ENCODE measurements around the gene CHPF2. TPM values are rescaled to one million over a fixed set of nuclear protein-coding genes. Genes with fewer than 3 reads are reported as not detected.

The CHPF2 gene
- total RNA-seq, 2 donors from 2014 or later = 30.3 to 42.1 TPM

DNA sequence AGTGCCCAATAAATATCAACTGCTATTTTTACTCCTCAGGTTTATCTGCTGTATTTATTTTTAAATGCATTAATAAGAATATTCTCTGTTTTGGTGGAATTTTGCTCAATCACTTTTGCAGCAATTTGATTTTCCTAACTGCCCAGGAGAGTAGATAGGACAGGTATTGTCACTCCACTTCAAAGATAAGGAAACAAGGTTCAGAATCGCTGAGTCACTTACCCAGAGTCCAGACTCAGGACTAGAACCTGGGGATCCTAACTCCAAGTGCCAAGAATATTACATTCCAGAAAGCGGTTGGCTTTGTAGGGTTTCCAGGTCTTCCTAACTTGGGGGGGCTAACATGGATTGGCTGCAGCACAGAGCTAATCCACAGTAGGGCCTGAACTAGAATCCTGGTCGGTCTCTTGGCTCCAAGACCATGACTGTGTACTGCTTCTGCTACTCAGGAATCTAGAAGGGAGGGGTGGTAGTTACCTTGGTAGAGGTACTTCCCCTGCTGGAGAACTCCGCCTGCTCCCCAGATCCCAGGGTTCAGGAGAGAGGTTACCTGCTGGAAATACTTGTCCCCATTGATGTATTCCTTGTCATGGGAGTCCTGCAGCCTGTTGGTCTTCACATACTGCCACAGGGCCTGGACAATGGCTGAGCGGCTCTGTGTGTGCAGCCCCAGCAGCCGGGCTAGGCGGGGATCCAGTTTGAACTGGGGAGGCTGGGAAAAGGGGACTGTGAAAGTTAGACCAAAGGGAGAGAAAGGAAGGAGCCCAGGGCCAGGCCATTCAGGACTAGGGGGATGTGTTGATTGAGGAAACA is 8.9 kb downstream of the CHPF2 start:
- H3K27ac Mint-ChIP-seq = peak overlapping the region; percentile 73
- DNase-seq = no peak
- H3K36me3 Mint-ChIP-seq (ENCODE audit: insufficient read depth in 2 of 2) = peaks cover 0 to 3% of the 10 kb centered on the region in 2 donors
- H3K4me1 Mint-ChIP-seq (ENCODE audit: low read depth) = peaks cover 23% of the 10 kb centered on the region
- H3K4me3 Mint-ChIP-seq = no peak overlapping the region
- peaks cover 4% of the 10 kb centered on the region for H3K27me3 Mint-ChIP-seq (ENCODE audit: low read depth)
- ATAC-seq (replicated peaks in 1 of 2) = no peak
- no peaks in the 10 kb centered on the region for H3K9me3 Mint-ChIP-seq

DNA sequence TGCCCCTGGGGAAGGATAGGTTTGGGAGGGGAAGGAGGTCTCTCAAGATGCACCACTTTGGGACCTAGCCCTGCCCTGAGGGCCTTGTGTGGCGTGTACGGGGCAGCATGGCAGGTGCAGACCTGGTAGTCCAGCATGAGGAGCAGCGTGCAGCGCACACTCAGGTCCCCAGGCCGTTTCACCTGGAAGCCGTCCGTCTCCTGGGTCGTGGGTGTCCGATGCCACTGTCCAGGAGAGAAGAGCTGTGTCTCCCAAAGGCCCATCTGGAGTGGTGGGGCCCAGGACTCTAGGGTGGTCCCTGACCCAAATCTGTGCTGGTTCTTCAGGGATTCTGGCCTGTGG is 9.4 kb downstream of the CHPF2 start:
- peak overlapping the region; percentile 73 for H3K27ac Mint-ChIP-seq

DNA sequence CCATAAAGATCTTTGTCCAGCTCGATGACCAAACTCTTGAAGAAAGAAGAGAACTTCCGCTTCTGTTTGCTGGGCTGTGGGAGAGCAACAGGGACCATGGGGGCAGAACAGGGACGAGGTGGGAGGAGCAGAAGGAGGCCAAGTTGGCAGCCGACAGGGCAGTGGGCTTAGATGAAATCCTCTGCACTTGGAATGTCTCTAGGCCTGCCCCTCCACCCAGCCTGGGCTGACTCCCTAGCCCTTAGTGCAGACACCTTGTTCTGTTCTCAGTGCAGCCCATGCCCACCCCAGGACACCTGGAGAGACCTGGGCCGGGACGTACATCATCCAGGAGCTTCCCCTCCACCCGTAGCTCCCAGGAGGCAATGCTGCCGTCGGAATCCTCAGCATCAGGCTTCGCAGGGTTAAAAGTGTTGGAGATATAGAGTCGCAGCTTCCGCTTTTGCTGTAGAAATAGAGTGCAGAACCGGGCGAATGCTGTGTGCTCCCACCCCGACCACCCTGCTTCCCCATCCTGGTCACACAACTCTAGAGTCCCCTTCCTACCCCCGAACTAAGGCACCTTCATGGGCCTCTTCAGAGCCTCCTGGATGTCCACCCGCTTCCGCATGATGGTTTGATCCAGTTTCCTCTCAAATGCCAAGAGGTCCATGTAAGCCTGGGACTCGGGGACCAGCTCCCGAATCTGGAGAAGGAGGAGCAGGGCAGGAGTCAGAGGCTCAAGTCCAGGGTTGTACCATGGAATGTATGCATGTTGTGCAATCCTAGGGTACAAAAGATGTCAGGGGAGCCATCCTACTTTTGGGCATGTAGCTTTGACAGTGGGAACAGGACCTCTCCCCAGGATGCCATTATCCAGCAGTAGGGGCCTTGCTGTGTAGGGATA is 10.1 kb downstream of the CHPF2 start:
- no peak overlapping the region for H3K4me3 Mint-ChIP-seq
- no peaks in the 10 kb centered on the region for H3K9me3 Mint-ChIP-seq
- H3K27me3 Mint-ChIP-seq (ENCODE audit: low read depth) = peaks cover 16% of the 10 kb centered on the region
- no peak for ATAC-seq (replicated peaks in 1 of 2)
- no peaks in the 10 kb centered on the region for H3K36me3 Mint-ChIP-seq (ENCODE audit: insufficient read depth in 2 of 2)
- no peak overlapping the region for H3K27ac Mint-ChIP-seq
- no peak for DNase-seq
- H3K4me1 Mint-ChIP-seq (ENCODE audit: low read depth) = peaks cover 23% of the 10 kb centered on the region

More for the DNA sequence above, 9.4 kb downstream of the CHPF2 start:
- Mint-ChIP-seq H3K36me3 (ENCODE audit: insufficient read depth in 2 of 2) (no peaks in the 10 kb centered on the region), H3K27me3 (ENCODE audit: low read depth) (peaks cover 10% of the 10 kb centered on the region), H3K9me3 (no peaks in the 10 kb centered on the region), H3K4me1 (ENCODE audit: low read depth) (peaks cover 23% of the 10 kb centered on the region), H3K4me3 (no peak overlapping the region)
- no peak for ATAC-seq (replicated peaks in 1 of 2)
- DNase-seq = no peak

DNA sequence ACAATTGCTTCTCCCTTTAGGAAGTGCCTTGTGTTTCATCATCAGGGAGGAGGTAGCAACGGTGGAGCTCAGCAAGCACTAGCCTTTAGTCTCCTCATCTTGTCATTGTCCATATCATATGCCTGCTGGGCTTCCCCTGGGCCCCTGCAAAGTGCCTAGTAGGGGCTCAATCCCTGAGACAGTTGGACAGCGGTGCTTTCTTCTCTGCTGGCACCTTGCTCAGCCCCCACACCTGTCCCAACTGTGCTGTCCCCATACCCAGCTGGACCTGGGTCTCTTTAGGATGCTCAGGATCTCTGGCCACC is 10.7 kb downstream of the CHPF2 start:
- peaks cover 22% of the 10 kb centered on the region for H3K27me3 Mint-ChIP-seq (ENCODE audit: low read depth)
- peaks cover 27% of the 10 kb centered on the region for H3K4me1 Mint-ChIP-seq (ENCODE audit: low read depth)
- ATAC-seq (replicated peaks in 1 of 2) (no peak), DNase-seq (no peak)
- H3K9me3 Mint-ChIP-seq = no peaks in the 10 kb centered on the region
- H3K36me3 Mint-ChIP-seq (ENCODE audit: insufficient read depth in 2 of 2) = no peaks in the 10 kb centered on the region
- H3K27ac Mint-ChIP-seq = no peak overlapping the region
- H3K4me3 Mint-ChIP-seq = peak overlapping the region; percentile 60 to 84

DNA sequence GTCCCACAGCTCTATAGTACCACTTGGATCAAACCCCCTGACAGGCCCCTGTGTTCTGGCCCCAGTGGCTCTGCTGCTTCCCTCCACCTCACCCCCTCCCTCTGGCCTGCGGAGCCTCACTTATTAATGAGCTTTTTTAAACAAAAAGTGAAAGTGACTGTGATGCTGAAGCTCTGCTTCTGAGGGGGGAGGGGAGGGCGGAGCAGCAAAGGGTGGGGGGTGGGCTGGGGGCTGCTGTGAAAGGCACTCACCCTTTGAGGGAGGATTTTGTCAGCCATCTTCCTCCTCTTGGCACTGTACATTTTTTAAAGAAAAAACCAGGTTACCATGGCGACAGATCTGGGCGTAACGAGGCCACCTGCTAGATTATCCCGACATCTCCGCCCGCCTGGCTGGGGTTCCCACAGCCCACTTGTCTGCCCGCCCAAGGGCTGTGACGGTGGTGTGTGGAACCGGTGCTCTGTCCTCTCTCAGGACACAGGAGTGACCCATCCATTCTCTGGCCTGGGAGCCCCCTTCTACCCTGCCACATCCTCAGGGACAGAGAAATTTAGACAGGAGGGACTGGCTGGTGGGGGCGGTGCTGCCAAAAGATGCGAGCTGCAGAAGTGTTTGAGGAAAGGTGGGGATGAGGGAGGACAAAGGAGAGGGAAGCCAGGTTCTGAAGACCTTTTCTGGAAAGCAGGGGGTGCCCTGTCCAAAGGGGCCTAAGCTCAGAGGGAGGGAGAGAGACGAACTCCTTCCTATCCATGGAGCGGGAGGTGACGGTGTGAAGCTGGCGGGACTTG is 11.3 kb downstream of the CHPF2 start:
- no peak overlapping the region for H3K27ac Mint-ChIP-seq
- H3K27me3 Mint-ChIP-seq (ENCODE audit: low read depth) = peaks cover 28% of the 10 kb centered on the region
- peak in 1 of 2 donors; percentile 29 for DNase-seq

DNA sequence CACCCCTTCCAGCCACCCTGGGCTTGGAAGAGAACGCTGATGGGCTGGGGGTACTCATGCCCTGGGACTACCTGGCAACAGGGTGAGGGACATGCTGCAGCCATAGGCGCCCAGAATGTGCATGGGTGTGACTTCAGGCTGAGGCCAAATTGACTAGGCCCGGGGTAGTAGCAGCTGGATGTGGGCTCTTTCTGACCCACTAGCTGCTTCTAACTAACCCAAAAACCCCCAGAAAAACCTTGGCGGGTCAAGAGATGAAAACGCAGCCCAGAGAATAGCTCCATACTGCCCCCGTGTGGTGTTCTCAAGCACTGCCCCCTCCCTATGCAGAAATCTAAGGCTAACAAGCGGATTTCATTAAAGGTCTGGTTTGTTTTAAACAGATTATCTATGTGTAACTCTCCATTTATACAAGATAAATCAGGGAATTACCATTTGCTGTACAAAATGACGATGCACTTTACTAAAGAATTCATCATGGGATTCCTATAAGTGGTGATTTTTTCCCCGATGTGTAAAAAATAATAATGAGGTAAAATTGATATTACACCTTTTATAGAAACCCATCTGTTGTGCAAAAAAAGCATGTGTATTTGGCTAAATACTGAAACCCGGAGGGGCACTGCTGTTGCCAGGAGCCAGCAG is 12.0 kb downstream of the CHPF2 start:
- H3K9me3 Mint-ChIP-seq = no peaks in the 10 kb centered on the region
- peak overlapping the region; percentile 60 to 84 for H3K4me3 Mint-ChIP-seq
- peaks cover 37% of the 10 kb centered on the region for H3K4me1 Mint-ChIP-seq (ENCODE audit: low read depth)
- H3K36me3 Mint-ChIP-seq (ENCODE audit: insufficient read depth in 2 of 2) = no peaks in the 10 kb centered on the region
- H3K27me3 Mint-ChIP-seq (ENCODE audit: low read depth) = peaks cover 33% of the 10 kb centered on the region
- DNase-seq (peak; percentile 67 to 79), ATAC-seq (replicated peaks in 1 of 2) (peak; percentile 18 to 32)
- H3K27ac Mint-ChIP-seq = no peak overlapping the region

More for the DNA sequence above, 11.3 kb downstream of the CHPF2 start:
- no peaks in the 10 kb centered on the region for H3K36me3 Mint-ChIP-seq (ENCODE audit: insufficient read depth in 2 of 2)
- no peaks in the 10 kb centered on the region for H3K9me3 Mint-ChIP-seq
- H3K4me3 Mint-ChIP-seq = peak overlapping the region; percentile 60 to 84
- peaks cover 33% of the 10 kb centered on the region for H3K4me1 Mint-ChIP-seq (ENCODE audit: low read depth)
- ATAC-seq (replicated peaks in 1 of 2) = peak in 1 of 2 donors; percentile 2

DNA sequence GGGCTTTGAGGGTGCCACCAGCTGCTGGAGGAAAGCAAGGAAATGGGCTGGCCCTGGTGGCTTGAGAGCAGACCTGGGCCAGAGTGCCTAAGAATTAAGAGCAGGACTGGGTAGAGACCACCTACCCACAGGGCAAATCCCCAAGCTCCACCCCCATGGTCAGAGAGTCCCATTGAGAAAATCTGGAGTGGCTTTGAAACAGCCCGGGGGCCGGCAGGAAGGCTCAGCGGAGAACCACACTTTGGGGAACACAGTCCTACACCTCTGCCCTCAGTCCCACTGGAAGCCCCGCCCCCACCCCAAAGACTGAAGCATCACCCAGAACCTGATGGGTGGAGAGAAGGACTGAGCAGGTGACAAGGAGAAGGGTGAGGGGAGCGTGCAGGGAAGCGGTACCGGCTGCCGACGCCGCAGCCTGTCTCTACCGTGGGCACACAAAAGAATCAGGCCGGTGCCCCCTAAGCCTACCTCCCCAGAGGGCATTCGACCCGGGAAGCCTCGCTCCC is 12.6 kb downstream of the CHPF2 start:
- H3K4me1 Mint-ChIP-seq (ENCODE audit: low read depth) = peaks cover 41% of the 10 kb centered on the region
- DNase-seq = no peak

DNA sequence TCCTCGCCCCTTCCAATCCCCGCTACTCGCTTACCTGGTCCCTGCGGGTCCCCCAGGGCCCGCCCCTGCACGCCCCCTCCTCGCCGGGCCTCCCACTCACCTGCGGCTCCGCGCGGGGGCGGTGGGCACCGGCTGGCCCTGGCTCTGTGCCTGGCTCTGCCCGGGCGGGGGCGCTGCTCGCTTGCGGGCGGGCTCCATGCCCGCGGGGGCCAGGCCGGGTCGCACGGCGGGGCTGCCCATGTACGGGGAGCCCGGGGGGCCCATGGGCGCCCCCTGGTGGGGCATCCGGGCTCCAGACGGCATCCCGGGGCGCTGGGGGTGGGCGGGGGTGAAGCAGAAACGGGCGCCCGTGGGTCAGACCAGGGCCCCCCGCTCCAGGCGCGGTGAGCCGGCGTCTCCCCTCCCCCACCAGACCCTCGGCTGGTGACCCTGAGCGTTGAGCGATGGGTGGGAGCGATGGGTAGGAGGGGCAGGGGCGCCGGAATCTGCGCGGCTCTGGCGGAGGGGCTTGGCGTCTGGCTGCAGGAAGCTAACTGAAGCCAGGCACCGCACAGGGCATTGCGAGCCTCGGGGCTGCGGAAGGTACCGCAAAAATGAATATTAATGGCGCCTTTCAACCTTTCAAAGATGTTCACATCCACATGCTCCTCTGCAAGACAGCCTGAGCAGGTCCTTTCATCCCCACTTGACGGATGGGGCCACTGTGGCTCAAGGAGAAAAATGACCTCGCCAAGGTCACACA is 13.2 kb downstream of the CHPF2 start:
- ATAC-seq (replicated peaks in 1 of 2) = peak; percentile 77 to 78
- H3K9me3 Mint-ChIP-seq = no peaks in the 10 kb centered on the region
- DNase-seq = peak; percentile 79 to 85
- H3K36me3 Mint-ChIP-seq (ENCODE audit: insufficient read depth in 2 of 2) = no peaks in the 10 kb centered on the region
- H3K27me3 Mint-ChIP-seq (ENCODE audit: low read depth) = peaks cover 46% of the 10 kb centered on the region
- H3K27ac Mint-ChIP-seq = no peak overlapping the region
- H3K4me1 Mint-ChIP-seq (ENCODE audit: low read depth) = peaks cover 41% of the 10 kb centered on the region
- peak overlapping the region; percentile 71 to 84 for H3K4me3 Mint-ChIP-seq

More for the DNA sequence above, 12.6 kb downstream of the CHPF2 start:
- no peaks in the 10 kb centered on the region for H3K9me3 Mint-ChIP-seq
- H3K36me3 Mint-ChIP-seq (ENCODE audit: insufficient read depth in 2 of 2) = no peaks in the 10 kb centered on the region
- H3K27ac Mint-ChIP-seq = no peak overlapping the region
- H3K27me3 Mint-ChIP-seq (ENCODE audit: low read depth) = peaks cover 39% of the 10 kb centered on the region
- peak; percentile 3 to 7 for ATAC-seq (replicated peaks in 1 of 2)
- H3K4me3 Mint-ChIP-seq = peak overlapping the region; percentile 60 to 84

DNA sequence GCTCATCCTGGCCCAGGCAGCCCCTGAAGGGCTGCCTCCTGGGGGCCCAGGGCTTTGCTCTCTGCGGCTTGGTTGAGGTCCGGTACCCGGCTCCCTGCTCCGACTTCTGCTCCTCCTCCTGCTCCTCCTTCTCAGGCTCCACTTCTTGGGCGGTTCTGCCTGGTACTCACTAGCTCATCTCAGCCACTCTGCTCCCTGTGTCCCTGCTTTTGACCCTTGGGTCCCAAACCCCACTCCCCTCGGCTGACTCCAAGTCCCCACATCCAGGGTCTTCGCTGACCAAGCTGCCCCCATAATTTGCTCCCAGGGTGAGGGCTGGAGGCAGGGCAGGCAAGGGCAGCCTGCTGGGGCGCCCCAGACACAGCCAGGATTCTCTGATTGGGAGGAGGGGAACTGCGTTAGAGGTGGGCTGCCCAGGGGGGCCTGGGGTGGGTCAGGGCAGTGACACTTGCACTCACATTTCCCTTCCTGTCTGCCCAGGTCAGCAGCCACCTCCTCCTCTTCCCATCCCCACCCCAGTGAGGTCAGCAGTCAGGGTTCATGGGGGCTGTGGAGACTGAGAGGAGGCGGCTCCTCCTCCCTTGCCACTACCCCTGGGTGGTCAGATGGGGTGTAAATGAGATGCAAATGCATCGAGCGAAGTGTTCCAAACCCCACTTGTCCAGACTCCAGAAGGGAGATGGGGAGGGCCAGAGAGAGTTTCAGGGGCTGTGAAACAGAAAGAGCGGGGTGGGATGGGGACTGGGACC is 14.0 kb downstream of the CHPF2 start:
- no peak overlapping the region for H3K27ac Mint-ChIP-seq
- DNase-seq (no peak), ATAC-seq (replicated peaks in 1 of 2) (no peak)
- H3K36me3 Mint-ChIP-seq (ENCODE audit: insufficient read depth in 2 of 2) = no peaks in the 10 kb centered on the region
- H3K4me1 Mint-ChIP-seq (ENCODE audit: low read depth) = peaks cover 41% of the 10 kb centered on the region
- no peaks in the 10 kb centered on the region for H3K9me3 Mint-ChIP-seq
- H3K27me3 Mint-ChIP-seq (ENCODE audit: low read depth) = peaks cover 53% of the 10 kb centered on the region
- H3K4me3 Mint-ChIP-seq = peak overlapping the region; percentile 40 to 71

DNA sequence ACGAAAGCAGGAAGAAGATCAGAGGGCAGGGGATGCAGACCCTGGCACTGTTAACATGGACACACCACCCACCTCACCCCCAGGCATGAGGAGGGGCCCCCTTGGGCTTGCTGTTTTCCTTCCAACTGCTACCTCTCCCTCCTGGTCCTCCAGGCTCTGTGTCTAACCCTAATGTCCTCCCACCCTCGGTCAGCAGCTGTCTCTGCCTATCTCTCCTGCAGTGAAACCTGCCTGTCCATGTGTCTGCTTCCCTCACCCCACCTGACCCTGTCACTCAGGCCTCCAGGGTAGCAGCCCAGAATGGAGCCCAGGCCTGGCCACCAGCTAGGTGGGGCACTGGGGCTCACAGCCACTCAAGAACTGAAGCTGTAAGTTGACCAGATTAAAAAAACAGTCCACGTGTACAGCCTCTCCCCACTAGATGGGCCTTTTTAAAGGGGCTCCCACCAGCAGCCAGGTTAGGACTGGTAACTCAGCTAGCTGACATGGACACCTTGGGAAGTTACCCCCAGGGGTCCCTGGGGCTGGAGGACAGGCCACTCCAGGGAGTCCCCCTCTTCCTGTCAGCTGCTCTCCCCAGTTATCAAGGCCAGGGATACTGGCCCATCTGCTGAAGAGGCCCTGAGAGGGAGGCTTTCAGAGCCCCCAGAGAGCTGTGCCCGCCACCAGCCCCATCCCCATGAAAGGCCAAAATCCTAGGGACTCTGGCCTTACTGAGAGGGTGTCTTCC is 14.7 kb downstream of the CHPF2 start:
- H3K27me3 Mint-ChIP-seq (ENCODE audit: low read depth) = peaks cover 56% of the 10 kb centered on the region
- H3K4me1 Mint-ChIP-seq (ENCODE audit: low read depth) = peaks cover 41% of the 10 kb centered on the region
- no peaks in the 10 kb centered on the region for H3K9me3 Mint-ChIP-seq
- no peaks in the 10 kb centered on the region for H3K36me3 Mint-ChIP-seq (ENCODE audit: insufficient read depth in 2 of 2)
- H3K4me3 Mint-ChIP-seq = peak overlapping the region; percentile 38 to 81
- no peak overlapping the region for H3K27ac Mint-ChIP-seq
- no peak for DNase-seq
- ATAC-seq (replicated peaks in 1 of 2) = no peak
